OCI-LY3 (cell line): Measurements from ENCODE around the gene PAPOLG.

Source experiments
- H2AFZ ChIP-seq: fragments of 200-600, 300-600 bp; shearing (Covaris generic); 2 replicates; pipeline ENCODE4 v1.6.0; 2014; ENCODE audit warnings: antibody characterized with exemption, low read depth, low read length
- H3K27ac ChIP-seq: fragments of 200-600, 300-600 bp; sonication (generic); 2 replicates; pipeline ENCODE4 v1.5.1; 2014; ENCODE audit warnings: mild to moderate bottlenecking, low read length, moderate library complexity, mixed read lengths
- H3K27me3 ChIP-seq: fragments of 200-600, 300-600 bp; sonication (generic); 2 replicates; pipeline ENCODE4 v1.6.1; 2014; ENCODE audit warnings: low read depth, low read length, mixed read lengths
- H3K36me3 ChIP-seq: fragments of 200-600, 300-600 bp; sonication (generic); replicated peaks from 2 replicates; pipeline ENCODE3; 2014; ENCODE audit warnings: low read depth, low read length, mixed read lengths
- H3K4me1 ChIP-seq: fragments of 300-600, 200-600 bp; sonication (generic); 2 replicates; pipeline ENCODE4 v1.6.1; 2014; ENCODE audit warnings: low read length, mixed read lengths
- H3K4me2 ChIP-seq: fragments of 200-600, 300-600 bp; sonication (generic); 2 replicates; pipeline ENCODE4 v1.6.1; 2014; ENCODE audit warnings: low read length, mixed read lengths
- H3K4me3 ChIP-seq: fragments of 300-600, 200-600 bp; sonication (generic); 2 replicates; pipeline ENCODE4 v1.5.1; 2014; ENCODE audit warnings: antibody characterized with exemption, mild to moderate bottlenecking, low read length, moderate library complexity
- H3K79me2 ChIP-seq: fragments of 300-600, 200-600 bp; shearing (Covaris generic); 2 replicates; pipeline ENCODE4 v1.6.1; 2014; ENCODE audit warnings: mild to moderate bottlenecking, low read length, mixed read lengths
- H3K9ac ChIP-seq: fragments of 300-600, 200-600 bp; shearing (Covaris generic); 2 replicates; pipeline ENCODE4 v1.6.0; 2014; ENCODE audit warnings: mild to moderate bottlenecking, low read length, moderate library complexity
- H3K9me3 ChIP-seq: fragments of 200-600, 300-600 bp; shearing (Covaris generic); 2 replicates; pipeline ENCODE4 v1.6.1; 2014; ENCODE audit warnings: low read length, mixed read lengths; ENCODE audit not compliant: insufficient read depth
- H4K20me1 ChIP-seq: fragments of 200-600, 300-600 bp; sonication (generic); 2 replicates; pipeline ENCODE4 v1.6.1; 2016; ENCODE audit warnings: low read length, mixed read lengths; ENCODE audit not compliant: insufficient read depth
- EZH2phosphoT487 ChIP-seq: fragments of 200-600 bp; shearing (Covaris generic); IDR thresholded peaks from 2 replicates; pipeline ENCODE4 v1.6.1; 2018; ENCODE audit warnings: antibody characterized with exemption, mixed run types, low read depth
- TF ChIP-seq, protein P1 (sequence below): fragments of 200-600, 300-600 bp; sonication (generic); IDR thresholded peaks from 2 replicates; pipeline ENCODE4 v1.5.1; 2014; ENCODE audit warnings: antibody characterized with exemption, low read length, low read depth

PAPOLG gene

DNA sequence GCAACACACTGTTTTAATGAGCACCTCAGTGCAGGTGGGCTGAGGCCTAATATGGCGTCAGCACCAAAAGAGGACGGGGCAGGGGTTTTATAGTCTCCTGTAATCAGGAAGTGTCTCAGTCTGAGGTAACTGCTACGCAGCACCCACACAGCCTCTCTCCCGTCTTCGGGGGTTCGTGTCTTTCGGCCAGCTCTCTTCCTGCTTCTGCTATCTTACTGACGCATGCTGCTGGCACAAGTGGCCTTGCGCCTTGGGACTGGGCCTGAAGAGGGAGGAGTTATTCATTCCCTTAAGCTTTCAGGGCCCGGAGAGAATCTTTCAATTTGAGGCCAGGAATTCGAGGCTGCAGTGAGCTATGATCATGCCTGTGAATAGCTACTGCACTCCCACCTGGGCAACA is 14.5 kb upstream of the PAPOLG start:
- Histone ChIP-seq H3K27ac (no peak overlapping the region), H3K9ac (no peak overlapping the region), H3K4me1 (no peaks in the 10 kb centered on the region), H3K79me2 (no peaks in the 10 kb centered on the region), H3K27me3 (peaks cover 10% of the 10 kb centered on the region), H4K20me1 (no peaks in the 10 kb centered on the region), H3K4me2 (no peak overlapping the region), H3K4me3 (no peak overlapping the region), H3K9me3 (no peaks in the 10 kb centered on the region), H3K36me3 (no peaks in the 10 kb centered on the region), H2AFZ (no peak overlapping the region)
- TF ChIP-seq EZH2phosphoT487: no peak
- TF ChIP-seq, protein P1, sequence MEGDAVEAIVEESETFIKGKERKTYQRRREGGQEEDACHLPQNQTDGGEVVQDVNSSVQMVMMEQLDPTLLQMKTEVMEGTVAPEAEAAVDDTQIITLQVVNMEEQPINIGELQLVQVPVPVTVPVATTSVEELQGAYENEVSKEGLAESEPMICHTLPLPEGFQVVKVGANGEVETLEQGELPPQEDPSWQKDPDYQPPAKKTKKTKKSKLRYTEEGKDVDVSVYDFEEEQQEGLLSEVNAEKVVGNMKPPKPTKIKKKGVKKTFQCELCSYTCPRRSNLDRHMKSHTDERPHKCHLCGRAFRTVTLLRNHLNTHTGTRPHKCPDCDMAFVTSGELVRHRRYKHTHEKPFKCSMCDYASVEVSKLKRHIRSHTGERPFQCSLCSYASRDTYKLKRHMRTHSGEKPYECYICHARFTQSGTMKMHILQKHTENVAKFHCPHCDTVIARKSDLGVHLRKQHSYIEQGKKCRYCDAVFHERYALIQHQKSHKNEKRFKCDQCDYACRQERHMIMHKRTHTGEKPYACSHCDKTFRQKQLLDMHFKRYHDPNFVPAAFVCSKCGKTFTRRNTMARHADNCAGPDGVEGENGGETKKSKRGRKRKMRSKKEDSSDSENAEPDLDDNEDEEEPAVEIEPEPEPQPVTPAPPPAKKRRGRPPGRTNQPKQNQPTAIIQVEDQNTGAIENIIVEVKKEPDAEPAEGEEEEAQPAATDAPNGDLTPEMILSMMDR: no peak

DNA sequence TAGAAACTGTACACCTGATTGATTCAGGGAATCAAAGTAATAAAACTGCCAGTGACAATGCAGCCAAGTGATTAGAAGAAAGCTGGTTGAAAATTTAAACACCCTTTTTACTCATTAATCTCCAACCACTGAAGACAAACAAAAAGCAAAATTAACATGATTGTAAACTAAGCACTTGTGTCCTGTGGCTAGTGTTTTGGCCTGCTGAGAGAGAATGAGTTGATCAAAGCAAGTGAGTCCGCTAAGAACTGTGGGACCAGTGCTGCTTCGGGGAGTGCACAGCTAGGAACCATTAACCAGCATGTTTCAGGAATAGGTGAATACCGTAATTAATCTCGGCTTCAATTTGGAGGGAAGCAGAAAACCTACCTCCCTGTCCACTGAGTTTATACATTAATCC is 13.6 kb upstream of the PAPOLG start:
- no peaks in the 10 kb centered on the region for H3K9me3 ChIP-seq
- H2AFZ ChIP-seq: no peak overlapping the region
- no peak overlapping the region for H3K27ac ChIP-seq
- H3K36me3 ChIP-seq: no peaks in the 10 kb centered on the region
- H3K27me3 ChIP-seq: peaks cover 10% of the 10 kb centered on the region
- no peak overlapping the region for H3K9ac ChIP-seq
- H3K79me2 ChIP-seq: no peaks in the 10 kb centered on the region
- H4K20me1 ChIP-seq: no peaks in the 10 kb centered on the region
- TF ChIP-seq EZH2phosphoT487: no peak
- TF ChIP-seq, protein P1: no peak
- H3K4me2 ChIP-seq: no peak overlapping the region
- H3K4me3 ChIP-seq: no peak overlapping the region
- no peaks in the 10 kb centered on the region for H3K4me1 ChIP-seq

DNA sequence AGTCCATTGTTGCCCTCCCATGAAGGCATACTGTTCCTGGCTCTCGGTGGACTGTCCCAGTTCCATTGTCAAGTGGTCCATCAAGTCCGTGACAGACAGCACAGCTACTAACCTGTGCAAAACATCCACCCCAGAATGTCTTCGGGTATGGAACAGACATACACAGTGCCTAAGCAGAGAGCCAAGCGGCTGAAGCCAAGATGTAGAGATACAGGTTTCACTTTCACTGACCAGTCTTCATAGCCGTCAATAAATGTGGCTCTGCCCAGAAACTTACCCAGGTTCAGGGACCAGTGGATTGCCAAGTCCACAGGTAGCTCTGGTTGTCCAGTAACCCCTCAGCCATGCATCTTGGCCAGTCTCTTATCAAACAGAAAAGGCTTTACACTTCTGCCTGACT is 10.7 kb upstream of the PAPOLG start:
- Histone ChIP-seq H2AFZ (no peak overlapping the region), H3K9ac (no peak overlapping the region), H3K27me3 (no peaks in the 10 kb centered on the region), H3K9me3 (no peaks in the 10 kb centered on the region), H4K20me1 (no peaks in the 10 kb centered on the region), H3K4me3 (no peak overlapping the region), H3K27ac (no peak overlapping the region), H3K79me2 (no peaks in the 10 kb centered on the region), H3K4me1 (no peaks in the 10 kb centered on the region), H3K4me2 (no peak overlapping the region), H3K36me3 (no peaks in the 10 kb centered on the region)
- TF ChIP-seq EZH2phosphoT487: no peak
- TF ChIP-seq, protein P1: no peak

DNA sequence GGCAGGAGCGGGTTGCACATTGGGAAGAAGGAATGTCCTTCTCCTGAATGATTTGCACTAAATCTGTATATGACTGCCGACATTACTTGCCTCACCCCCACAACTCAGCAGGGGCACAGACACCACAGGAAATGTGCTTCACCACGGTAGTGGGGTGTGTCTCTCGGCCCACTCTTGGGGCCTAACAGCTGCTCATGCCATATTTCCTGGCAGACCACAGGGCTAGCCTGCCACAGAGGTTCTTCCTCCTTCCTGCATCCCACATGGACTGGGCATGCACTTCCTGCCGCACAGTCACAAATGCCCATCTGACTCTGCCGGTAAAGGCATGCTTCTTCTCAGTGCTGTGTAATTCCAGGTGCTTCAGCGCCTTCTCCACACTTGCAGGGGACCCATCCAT is 10.3 kb upstream of the PAPOLG start:
- no peak overlapping the region for H3K27ac ChIP-seq
- H3K9me3 ChIP-seq: no peaks in the 10 kb centered on the region
- H3K9ac ChIP-seq: no peak overlapping the region
- no peak for TF ChIP-seq EZH2phosphoT487
- TF ChIP-seq, protein P1: no peak
- H3K4me3 ChIP-seq: no peak overlapping the region
- no peak overlapping the region for H3K4me2 ChIP-seq
- H3K4me1 ChIP-seq: no peaks in the 10 kb centered on the region
- no peaks in the 10 kb centered on the region for H3K27me3 ChIP-seq
- H3K79me2 ChIP-seq: no peaks in the 10 kb centered on the region
- H3K36me3 ChIP-seq: no peaks in the 10 kb centered on the region
- H4K20me1 ChIP-seq: no peaks in the 10 kb centered on the region
- no peak overlapping the region for H2AFZ ChIP-seq
